AG04450 (cell line): Measurements from ENCODE around the gene CD48. TPM values are rescaled to one million over a fixed set of nuclear protein-coding genes. Genes with fewer than 3 reads are reported as not detected.
"Not testable (repeated sequence)": the region's sequence is repeated elsewhere in the genome, so short reads cannot be mapped to it uniquely, and the experiment has no call there.

Source experiments
- CTCF ChIA-PET: fragments of 300-600, 350-600 bp; formaldehyde crosslinking; extraction: SDS; loops from one replicate; lab custom pipeline; 2022; ENCODE audit warnings: antibody characterized with exemption, inconsistent platforms; lab: Charles Lee
- POLR2A ChIA-PET: fragments of 350-600 bp; formaldehyde crosslinking; extraction: SDS; loops from one replicate; lab custom pipeline; 2021; ENCODE audit warnings: antibody characterized with exemption, inconsistent platforms; lab: Yijun Ruan, JAX
- DNase-seq: peaks from one replicate; pipeline ENCODE4 v3.0.0-alpha.2; 2011; ENCODE audit warnings: low read depth, low spot score
- H3K27ac ChIP-seq: one replicate; pipeline ENCODE4 v1.5.1; 2012; ENCODE audit warnings: low read depth, low read length, control low read depth
- H3K27me3 ChIP-seq: one replicate; pipeline ENCODE4 v1.6.0; 2012; ENCODE audit warnings: low read length; ENCODE audit not compliant: control insufficient read depth, insufficient read depth
- H3K4me3 ChIP-seq: 2 replicates; pipeline ENCODE4 v1.5.1; 2011; ENCODE audit warnings: mild to moderate bottlenecking, low read depth, low read length, control low read depth
- H3K9me3 ChIP-seq: 2 replicates; pipeline ENCODE4 v1.5.1; 2012; ENCODE audit warnings: low read length; ENCODE audit not compliant: control insufficient read depth, insufficient read depth
- polyA plus RNA-seq: library from polyadenylated mRNA; depleted of rRNA; stranded (reverse); fragments of >200 nt; gene quantifications from 2 replicates; pipeline ENCODE4 v1.2.3, GENCODE V29; 2011
- TF ChIP-seq, protein P1 (sequence below): IDR thresholded peaks from 2 replicates; pipeline ENCODE4 v1.5.1; 2011; ENCODE audit warnings: low read depth, low read length, control low read depth, inconsistent platforms

The CD48 gene
- polyA plus RNA-seq, 1 experiment, result not detected

DNA sequence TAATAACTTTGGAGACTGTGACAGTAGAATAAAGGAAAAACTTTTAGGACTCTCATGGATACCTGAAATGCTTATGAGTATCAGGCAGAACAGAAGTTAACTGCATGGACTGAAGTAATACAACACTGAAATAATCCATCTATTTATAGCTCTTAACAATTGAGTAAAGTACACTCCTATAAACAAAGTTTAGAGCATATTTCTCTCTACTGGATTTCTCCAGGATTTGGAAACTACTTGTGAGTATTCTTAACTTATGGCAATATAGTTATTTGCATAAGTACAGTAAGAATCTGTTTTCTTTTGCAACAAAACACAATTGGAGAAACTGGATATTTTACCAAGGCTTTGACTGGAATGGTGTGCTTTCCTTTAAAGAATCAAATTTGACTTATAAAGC is 9.9 kb upstream of the CD48 start:
- no peaks in the 10 kb centered on the region for H3K27me3 ChIP-seq
- no peak overlapping the region for H3K27ac ChIP-seq
- ChIA-PET POLR2A (no interaction called here), CTCF (no interaction called here)
- H3K4me3 ChIP-seq, result no peak overlapping the region
- no peak for DNase-seq
- TF ChIP-seq, protein P1, sequence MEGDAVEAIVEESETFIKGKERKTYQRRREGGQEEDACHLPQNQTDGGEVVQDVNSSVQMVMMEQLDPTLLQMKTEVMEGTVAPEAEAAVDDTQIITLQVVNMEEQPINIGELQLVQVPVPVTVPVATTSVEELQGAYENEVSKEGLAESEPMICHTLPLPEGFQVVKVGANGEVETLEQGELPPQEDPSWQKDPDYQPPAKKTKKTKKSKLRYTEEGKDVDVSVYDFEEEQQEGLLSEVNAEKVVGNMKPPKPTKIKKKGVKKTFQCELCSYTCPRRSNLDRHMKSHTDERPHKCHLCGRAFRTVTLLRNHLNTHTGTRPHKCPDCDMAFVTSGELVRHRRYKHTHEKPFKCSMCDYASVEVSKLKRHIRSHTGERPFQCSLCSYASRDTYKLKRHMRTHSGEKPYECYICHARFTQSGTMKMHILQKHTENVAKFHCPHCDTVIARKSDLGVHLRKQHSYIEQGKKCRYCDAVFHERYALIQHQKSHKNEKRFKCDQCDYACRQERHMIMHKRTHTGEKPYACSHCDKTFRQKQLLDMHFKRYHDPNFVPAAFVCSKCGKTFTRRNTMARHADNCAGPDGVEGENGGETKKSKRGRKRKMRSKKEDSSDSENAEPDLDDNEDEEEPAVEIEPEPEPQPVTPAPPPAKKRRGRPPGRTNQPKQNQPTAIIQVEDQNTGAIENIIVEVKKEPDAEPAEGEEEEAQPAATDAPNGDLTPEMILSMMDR, result no peak
- no peaks in the 10 kb centered on the region for H3K9me3 ChIP-seq

DNA sequence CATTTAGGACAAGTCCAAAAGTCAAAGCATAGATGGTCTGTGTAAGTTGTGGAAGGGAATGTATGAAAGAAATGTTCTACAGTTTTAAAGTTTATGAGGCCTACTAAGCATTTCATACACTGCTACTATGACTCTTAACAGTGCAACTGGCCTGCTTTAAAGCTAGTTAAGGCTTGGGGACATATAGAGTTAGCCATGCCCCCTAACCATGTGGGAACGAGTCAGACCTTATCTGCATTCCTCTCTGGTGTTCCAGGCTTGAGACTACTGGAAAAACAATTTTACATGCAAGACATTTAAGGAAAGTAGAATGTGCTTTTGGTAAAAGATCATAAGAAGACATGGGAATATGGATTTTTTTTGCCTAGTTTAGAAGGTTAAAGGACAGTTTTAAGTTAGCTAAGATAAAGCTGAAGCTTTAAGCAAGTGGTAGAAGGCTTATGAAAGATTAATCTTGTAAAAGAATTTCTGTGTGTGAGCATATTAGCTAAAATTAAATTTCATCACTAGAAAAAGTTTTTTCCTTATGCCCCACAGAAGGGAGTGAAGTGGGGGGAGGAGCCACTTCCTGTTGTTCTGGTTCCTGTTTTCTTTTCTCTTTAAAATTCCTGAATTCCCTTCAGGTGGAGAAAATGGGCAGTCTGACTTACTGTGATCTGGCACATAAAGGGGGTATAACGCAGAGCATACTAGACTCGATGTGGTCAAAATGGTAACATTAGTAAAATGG is 8.9 kb upstream of the CD48 start:
- H3K4me3 ChIP-seq, result no peak overlapping the region
- H3K9me3 ChIP-seq, result no peaks in the 10 kb centered on the region
- ChIA-PET CTCF (no interaction called here), POLR2A (no interaction called here)
- TF ChIP-seq, protein P1, result no peak
- no peak for DNase-seq
- H3K27me3 ChIP-seq, result no peaks in the 10 kb centered on the region
- no peak overlapping the region for H3K27ac ChIP-seq

DNA sequence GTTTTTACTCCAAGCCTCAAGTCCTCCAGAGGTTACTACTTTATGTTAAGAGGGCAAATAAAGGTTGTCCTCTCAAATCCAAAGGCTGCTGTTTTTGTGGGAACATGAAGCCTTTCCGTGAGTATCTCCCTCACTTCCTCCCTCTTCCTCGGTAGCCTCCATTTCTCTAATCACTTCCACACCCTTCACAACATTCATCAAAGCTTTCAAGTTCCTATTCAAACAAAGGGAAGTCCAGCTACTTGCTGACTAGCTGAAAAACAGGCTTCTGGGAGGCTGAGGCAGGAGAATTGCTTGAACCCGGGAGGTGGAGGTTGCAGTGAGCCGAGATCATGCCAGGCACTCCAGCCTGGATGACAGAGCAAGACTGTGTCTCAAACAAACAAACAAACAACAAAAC is 6.6 kb upstream of the CD48 start:
- Histone ChIP-seq H3K4me3 (no peak overlapping the region), H3K27ac (no peak overlapping the region), H3K9me3 (no peaks in the 10 kb centered on the region), H3K27me3 (no peaks in the 10 kb centered on the region)
- TF ChIP-seq, protein P1, result no peak
- ChIA-PET CTCF (no interaction called here), POLR2A (no interaction called here)
- no peak for DNase-seq

DNA sequence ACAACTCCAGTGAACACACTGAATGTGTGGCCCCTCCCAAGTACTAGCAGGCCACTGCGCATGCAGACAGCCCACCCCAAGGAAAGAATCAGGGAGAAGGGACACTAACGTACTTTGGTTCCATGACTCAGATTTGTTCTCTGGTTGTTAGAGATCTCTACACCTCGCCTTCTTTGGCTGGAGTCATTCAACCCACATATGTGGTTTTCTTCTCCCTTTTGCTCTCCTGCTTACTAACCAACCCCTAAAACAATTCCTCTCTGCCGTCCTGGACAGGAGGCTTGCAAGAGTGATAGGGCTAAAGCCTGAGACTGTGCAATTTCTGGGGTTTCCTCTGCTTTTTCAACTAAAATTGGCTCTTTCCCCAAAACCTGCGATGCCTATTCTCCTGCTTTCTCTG is 5.7 kb upstream of the CD48 start:
- no peak overlapping the region for H3K27ac ChIP-seq
- CTCF ChIA-PET, result no interaction called here
- H3K9me3 ChIP-seq, result no peaks in the 10 kb centered on the region
- DNase-seq, result no peak
- H3K27me3 ChIP-seq, result no peaks in the 10 kb centered on the region
- TF ChIP-seq, protein P1, result no peak
- H3K4me3 ChIP-seq, result no peak overlapping the region
- POLR2A ChIA-PET, result no interaction called here

DNA sequence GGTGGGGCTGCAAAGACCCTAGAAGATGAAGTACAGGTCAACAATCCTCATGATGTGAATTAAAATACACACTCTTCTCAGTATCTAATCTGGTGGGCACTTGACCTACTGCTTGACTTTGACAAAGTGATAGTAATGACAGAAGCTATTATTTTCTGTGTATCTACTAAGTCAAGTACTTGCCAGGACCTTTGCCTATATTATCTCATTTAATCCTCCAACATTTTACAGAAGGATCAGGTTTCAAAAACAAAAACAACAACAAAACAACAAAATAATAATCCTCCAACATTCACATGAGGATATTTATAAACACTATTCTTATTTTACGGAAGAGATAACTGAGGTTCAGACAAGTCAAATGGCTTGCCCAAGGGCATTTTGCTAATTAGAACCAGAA is 4.4 kb upstream of the CD48 start:
- TF ChIP-seq, protein P1, result no peak
- no peaks in the 10 kb centered on the region for H3K9me3 ChIP-seq
- ChIA-PET POLR2A (no interaction called here), CTCF (no interaction called here)
- DNase-seq, result no peak
- peaks cover 3% of the 10 kb centered on the region for H3K27me3 ChIP-seq
- H3K27ac ChIP-seq, result no peak overlapping the region
- no peak overlapping the region for H3K4me3 ChIP-seq

DNA sequence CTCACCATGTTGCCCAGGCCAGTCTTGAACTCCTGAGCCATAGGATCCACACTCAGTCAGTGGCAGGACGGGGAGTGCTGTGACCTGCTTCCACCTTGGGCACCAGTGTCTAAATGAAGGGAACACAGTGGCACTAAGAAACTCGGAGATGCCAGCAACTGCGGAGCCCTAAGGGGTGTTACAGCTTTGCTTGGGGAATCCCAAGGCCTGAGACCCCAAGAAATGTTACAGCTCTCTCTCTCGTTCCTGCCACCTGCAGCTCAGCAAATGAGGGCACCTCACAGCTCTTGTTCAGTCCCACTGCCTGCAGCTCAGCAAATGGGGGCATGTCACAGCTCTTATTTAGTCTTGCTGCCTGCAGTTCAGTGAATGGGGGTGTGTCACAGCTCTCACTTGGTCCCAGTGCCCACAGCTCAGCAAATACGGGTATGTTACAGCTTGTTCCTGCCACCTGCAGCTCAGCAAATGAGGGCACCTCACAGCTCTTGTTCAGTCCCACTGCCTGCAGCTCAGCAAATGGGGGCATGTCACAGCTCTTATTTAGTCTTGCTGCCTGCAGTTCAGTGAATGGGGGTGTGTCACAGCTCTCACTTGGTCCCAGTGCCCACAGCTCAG is 2.5 kb upstream of the CD48 start:
- CTCF ChIA-PET, H3K9me3 ChIP-seq, POLR2A ChIA-PET, H3K4me3 ChIP-seq, H3K27me3 ChIP-seq, DNase-seq, H3K27ac ChIP-seq: not testable (repeated sequence)
